Choroid plexus epithelial cell (primary cell): Measurements from ENCODE around the gene ASPRV1.
A peak's percentile ranks its signal among the peaks of the same experiment; 100 is the strongest.
"Not testable (repeated sequence)": the region's sequence is repeated elsewhere in the genome, so short reads cannot be mapped to it uniquely, and the experiment has no call there.

Experiments
- DNase-seq: peaks from one replicate; pipeline ENCODE4 v3.0.0-alpha.2; 2010; ENCODE audit warnings: low read depth
- H3K4me3 ChIP-seq: 2 replicates; pipeline ENCODE4 v1.5.1; 2011; ENCODE audit warnings: low read depth, mild to moderate bottlenecking, control low read depth, low read length, moderate library complexity
- TF ChIP-seq, protein P1 (sequence below): conservative IDR thresholded peaks from 2 replicates; pipeline ENCODE4 v1.5.1; 2011; ENCODE audit warnings: low read depth, mild to moderate bottlenecking, control low read depth, inconsistent platforms, low read length, moderate library complexity

ASPRV1 gene

GRCh38 chr2:70005216-70005615, 43.8 kb upstream of the ASPRV1 start:
- no peak overlapping the region for H3K4me3 ChIP-seq
- TF ChIP-seq, protein P1, sequence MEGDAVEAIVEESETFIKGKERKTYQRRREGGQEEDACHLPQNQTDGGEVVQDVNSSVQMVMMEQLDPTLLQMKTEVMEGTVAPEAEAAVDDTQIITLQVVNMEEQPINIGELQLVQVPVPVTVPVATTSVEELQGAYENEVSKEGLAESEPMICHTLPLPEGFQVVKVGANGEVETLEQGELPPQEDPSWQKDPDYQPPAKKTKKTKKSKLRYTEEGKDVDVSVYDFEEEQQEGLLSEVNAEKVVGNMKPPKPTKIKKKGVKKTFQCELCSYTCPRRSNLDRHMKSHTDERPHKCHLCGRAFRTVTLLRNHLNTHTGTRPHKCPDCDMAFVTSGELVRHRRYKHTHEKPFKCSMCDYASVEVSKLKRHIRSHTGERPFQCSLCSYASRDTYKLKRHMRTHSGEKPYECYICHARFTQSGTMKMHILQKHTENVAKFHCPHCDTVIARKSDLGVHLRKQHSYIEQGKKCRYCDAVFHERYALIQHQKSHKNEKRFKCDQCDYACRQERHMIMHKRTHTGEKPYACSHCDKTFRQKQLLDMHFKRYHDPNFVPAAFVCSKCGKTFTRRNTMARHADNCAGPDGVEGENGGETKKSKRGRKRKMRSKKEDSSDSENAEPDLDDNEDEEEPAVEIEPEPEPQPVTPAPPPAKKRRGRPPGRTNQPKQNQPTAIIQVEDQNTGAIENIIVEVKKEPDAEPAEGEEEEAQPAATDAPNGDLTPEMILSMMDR = no peak
- no peak for DNase-seq

DNA sequence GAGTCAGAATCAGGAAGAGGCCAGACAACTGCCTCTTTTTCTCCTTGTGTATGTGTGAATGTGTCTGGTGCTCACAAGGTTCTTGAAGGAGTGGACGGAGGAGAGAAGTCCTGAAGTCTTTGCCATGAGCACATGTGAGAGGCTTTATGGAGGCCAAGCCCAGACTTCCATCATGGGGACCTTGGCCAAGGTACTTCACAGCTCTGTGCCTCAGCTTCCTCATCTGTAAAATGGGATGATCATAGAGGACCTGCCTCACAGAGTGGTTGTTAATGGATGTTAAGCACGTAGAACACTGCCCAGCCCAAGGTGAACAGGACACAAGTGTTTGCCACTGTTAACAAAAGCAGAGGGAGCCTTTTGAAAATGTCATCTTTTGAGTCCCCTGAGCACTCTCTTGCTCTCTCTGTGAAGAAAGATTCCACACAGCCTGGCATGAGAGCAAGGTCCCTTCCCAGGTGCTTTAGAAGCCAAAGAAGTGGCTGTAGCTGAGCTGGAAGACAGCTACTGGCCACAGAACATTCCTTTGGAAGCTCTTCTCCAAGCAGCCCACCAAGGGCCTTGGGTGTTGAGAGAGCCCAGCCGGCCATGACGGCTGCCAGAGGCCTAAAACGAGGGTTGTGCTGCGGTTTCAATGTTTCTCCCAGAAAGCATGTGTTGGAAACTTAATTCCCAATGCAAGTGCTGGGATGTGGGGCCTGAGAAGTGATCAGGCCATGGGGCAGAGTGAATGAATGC, 41.8 kb upstream of the ASPRV1 start:
- TF ChIP-seq, protein P1 = no peak
- H3K4me3 ChIP-seq = no peak overlapping the region

DNA sequence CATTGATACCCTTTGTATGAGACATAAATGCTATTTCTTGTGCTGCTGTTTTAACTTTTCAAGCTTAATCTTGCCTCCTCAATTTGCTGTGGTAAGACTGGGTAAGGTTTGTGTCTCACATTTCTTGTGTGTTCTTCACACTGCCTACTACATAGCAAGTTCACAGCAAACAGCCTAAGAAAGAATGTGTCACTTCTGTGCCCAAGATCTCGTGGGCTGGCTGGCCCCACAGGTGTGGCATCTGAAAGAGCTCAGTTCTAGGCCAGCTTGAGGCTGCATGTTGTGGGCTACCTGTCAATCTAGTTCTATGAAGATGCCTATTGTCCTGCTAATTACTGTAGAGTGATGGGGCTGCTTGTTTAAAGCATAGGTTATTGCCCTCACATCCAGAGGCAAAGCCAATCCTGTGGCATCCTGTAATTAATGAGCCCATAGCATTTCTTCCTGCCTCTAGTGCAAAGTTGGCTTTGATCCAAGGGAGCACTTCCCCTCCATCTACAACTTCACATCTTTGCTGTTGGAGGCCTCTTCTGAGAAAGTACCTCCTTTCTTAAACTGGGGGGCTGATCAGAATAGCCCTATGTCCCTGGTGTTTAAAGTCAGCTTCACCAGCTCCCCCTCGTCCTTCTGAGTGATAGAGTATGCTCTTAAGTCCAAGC, 40.9 kb upstream of the ASPRV1 start:
- H3K4me3 ChIP-seq = no peak overlapping the region
- TF ChIP-seq, protein P1 = no peak
- DNase-seq = no peak

More for the DNA sequence above, 41.8 kb upstream of the ASPRV1 start:
- DNase-seq = no peak

DNA sequence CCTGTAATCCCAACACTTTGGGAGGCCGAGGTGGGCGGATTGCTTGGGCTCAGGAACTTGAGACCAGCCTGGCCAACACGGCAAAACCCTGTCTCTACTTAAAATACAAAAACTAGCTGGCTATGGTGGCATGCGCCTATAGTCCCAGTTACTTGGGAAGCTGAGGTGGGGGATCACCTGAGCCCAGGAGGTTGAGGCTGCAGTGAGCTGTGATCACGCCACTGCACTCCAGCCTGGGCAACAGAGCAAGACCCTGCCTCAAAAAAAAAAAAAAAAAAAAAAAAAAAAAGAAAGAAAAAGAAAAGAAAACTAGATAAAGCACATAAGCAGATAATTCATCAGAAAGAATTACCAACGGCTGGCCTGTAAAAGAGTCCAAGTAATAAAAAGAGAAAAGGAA, 39.1 kb upstream of the ASPRV1 start:
- not testable (repeated sequence) for DNase-seq, H3K4me3 ChIP-seq

DNA sequence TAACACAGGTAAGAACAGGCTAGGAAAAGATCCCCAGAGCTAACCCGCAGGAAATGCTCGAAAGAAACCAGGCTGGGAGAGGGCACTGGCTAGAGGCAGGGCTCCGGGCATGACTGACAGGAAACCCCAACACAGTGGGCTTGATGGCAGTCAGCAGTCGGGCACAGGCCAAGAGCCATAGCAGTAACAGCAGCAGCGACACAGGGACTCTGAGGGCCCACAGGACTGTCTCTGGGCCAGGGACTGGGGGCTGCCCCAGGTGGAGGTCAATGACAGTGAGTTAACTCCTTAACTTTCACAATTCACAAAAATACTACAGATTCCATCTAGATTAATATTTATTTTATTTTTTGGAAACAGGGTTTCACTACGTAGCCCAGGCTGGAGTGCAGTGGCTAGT, 37.3 kb upstream of the ASPRV1 start:
- no peak overlapping the region for H3K4me3 ChIP-seq
- no peak for DNase-seq

GRCh38 chr2:69997015-69997830, 35.8 kb upstream of the ASPRV1 start:
- peak; percentile 11 for DNase-seq

More for the DNA sequence above, 37.3 kb upstream of the ASPRV1 start:
- TF ChIP-seq, protein P1 = no peak

More at GRCh38 chr2:69997015-69997830, 35.8 kb upstream of the ASPRV1 start:
- TF ChIP-seq, protein P1 = no peak
- no peak overlapping the region for H3K4me3 ChIP-seq
